GM18520 (cell line): ENCODE results near the gene IFITM5.
A peak's percentile ranks its signal among the peaks of the same experiment; 100 is the strongest.
"Not testable (repeated sequence)": the region's sequence is repeated elsewhere in the genome, so short reads cannot be mapped to it uniquely, and the experiment has no call there.

Experiments
- ATAC-seq: cut with Tn5 transposase; IDR thresholded peaks from one replicate; pipeline ENCODE4 v1.9.1; 2021; ENCODE audit not compliant: unreplicated experiment

The IFITM5 gene

DNA sequence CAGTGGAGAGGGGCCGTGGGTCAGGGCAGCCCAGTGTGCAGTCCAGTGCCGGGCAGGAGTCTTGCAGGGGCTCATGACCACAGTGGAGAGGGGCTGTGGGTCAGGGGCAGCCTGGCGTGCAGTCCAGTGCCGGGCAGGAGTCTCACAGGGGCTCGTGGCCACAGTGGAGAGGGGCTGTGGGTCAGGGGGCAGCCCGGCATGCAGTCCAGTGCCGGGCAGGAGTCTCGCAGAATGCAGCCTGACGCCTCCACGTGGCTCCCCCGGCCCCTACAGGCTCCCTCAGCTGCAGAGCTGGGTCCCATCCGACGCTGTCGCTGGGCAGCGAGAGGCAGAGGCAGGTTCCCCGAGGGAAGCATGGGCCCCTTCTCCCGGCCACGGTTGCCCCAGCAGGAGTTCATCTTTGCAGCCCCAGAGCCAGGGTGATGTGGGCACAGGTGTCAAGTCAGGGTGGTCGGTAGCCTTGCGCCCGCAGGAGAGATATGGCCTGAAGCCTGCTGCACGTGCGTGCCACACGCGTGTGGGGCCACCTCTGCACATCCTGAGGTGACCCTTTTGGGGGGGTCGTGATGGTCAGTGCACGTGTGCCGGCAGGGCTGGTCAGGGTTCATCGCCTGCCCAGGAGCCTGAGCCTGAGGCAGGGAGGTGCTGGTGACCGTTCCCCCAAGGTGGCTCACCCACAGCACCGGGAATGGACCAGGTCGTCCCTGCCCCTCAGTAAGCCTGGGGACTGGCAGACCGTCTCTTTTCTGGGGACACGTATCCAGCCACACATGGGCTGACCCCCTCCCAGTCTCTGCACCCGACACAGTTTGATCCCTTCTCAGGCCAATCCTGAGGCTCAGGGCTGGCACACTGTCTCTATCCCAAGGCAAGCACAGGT lies 2.9 kb downstream of the IFITM5 start:
- no peak for ATAC-seq

DNA sequence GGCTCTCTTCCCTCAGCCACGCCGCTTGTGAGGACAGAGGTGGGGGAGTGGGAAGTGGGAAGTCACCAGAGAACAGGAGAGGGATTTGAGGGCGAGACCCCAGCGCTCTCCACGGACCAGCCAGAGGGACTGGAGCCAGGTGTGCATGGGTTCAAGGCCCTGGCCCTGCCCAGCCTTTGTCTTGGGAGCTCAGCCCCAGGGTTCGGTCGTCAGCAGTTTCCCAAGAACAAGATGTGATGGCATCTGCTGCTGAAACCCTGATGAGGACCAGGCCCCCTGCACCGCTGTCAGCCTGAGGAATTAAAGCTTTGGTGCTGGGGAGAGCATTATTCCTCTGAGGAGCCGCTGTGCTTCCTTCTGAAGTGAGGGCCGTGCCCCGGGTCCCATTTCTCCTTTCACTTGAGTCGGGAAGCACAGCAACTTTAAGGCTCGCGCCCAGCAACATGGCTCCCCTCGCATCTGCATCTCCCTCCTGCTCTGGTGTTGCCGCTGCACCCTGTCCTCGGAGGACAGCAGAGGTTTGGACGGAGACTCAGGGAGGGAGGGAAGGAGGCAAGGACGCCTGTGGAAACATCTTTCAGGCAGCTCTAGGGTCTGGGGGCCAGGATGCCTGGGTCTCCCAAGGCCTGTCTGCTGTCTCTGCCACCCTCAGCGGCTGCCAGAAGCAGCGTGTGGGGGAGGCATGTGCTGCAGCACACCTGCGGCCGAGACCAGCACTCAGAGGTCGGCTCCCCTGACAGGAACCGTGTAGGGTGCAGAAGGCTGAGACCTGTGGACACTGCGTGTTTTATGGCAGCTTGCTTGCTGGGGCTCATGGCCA lies 3.8 kb downstream of the IFITM5 start:
- no peak for ATAC-seq

DNA sequence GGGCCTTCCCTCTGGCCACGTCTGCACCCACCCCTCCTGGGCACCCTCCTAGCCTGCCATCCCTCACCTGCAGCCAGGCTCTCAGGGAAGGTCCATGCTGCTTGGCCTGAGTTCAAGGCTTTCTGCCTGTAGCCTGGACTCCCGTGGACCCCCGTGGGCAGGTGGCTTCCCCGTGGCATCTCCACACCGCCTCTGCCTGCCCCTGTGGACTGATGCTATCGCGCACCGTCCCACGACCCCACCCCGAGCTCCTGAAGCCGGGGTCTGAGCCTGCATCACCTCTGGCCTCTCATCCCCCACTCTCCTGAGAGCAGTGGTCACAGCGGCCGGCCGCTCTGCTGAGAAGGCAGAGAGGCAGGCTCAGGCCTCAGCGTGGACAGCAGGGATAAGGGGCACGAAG lies 4.5 kb downstream of the IFITM5 start:
- ATAC-seq, result no peak

- ATAC-seq, result no peak
Observed at GRCh38 chr11:293852-294661, 5.3 kb downstream of the IFITM5 start.

DNA sequence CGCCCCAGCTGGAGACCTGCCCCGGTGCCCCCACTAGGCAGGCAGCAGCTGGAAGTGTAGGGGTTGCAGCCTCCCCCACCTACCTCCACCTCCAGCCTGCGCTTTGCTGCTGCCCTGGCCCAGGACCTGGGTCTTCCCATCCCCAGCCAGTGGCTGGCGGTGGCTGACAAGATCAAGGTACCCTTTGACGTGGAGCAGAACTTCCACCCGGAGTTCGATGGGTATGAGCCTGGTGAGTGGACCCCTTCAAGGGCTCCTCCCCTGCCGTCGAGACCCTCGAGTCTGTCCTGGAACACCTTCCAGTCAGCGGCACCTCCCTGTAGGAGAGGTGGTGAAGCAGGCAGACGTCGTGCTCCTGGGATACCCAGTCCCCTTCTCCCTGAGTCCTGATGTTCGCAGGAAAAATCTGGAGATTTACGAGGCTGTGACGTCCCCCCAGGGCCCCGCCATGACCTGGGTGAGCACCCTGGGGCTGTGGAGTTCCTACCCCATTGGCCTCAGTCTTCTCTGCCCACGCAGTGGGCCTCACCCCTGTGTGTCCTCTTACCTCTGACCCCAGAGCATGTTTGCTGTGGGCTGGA lies 6.0 kb downstream of the IFITM5 start:
- no peak for ATAC-seq

GRCh38 chr11:292211-293121 lies 6.9 kb downstream of the IFITM5 start:
- no peak for ATAC-seq

DNA sequence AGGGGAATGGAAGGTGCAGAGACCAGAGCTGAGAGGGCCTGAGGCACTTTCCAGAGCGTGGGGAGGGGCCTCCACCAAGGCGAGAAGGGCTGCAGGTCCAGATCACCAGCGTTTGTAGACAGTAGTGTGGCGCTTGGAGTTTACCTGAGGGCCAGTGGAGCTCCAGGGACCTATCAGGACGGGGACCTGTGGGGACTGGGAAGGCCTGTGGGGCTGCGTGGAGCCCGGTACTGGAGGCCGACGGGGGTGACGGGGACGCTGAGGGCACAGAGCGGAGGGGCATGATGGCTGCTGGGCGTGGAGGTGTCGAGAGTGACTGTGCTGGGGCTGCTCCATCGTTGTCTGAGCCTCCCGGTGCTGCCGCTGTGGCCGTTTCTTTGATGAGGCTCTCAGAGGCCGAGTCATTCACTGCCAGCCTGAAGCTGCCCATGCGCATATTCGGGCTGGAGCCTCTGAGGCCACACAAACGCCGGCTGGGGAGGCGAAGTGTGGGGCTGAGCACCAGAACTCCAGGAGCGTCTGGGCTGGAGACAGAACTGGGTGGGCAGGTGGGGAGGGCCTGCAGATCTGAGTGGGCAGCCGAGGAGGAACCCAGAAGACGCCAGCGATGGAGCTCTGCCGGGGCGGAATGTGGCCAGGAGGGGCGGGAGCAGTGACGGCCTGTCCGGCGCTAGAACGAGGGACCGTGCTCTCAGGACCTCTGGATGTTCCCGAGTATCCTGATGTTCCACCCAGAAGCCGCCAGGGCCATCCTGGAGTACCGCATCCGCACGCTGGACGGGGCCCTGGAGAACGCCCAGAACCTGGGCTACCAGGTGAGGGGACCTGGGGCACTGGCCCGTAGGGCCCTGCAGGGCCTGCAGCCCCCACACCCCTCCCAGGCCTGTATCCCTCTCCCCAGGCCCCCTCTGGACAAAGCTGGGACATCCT lies 7.8 kb downstream of the IFITM5 start:
- ATAC-seq, result no peak

DNA sequence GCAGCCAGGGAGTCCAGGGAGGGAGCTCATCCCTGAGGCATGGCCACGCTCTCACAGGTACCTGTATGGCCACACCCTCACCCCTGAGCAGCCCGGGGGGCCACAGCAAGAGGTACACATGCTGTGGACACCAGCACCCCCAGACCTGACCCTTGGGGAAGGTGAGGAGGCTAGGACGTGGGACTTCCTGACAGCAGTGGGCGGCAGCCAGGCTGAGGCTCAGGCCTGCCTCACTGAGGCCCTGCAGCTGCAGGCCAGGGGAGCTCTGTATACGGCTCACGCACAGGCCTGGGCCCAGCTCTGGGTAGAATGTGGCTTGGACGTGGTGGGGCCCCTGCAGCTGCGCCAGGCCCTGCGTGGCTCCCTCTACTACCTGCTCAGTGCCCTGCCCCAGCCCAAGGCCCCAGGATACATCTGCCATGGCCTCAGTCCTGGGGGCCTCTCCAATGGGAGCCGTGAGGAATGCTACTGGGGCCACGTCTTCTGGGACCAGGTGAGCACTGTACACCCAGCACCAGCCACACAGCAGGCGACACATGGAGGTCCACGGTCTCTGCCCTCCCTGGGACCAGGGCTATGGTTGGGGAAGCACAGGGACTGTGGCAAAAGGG lies 8.6 kb downstream of the IFITM5 start:
- no peak for ATAC-seq

DNA sequence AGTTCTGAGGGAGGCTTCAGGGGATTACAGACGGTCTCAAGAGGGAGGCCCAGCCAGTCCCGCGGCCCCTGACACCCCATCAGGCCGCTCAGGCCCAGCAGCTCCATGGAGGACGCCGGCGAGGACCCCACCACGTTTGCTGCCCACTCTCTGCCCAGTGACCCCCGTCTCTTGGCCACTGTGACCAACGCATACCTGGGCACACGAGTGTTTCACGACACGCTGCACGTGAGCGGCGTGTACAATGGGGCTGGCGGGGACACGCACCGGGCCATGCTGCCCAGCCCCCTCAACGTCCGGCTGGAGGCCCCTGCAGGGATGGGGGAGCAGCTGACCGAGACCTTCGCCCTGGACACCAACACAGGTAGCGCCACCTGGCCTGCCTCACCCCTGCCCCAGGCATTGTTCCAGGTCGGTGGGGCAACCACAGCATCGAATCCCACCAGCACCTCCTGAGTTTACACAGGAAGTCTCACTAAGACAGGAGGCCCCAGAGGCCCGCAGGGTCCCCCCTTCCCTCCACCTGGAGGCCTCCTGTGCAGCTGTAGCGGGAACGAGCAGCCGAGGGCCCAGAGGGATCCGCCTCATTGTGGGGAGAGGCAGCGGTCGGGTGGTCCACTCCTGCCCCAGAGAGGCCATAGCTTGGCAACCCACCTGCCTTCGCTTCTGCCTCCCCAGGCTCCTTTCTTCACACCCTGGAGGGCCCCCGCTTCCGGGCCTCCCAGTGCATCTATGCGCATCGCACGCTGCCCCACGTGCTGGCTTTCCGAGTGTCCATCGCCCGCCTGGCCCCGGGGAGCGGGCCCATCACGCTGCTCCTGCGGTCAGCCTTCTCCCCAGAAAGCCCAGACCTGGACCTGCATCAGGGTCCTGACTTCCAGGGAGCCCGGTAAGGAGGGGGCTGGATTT lies 9.4 kb downstream of the IFITM5 start:
- ATAC-seq, result no peak

DNA sequence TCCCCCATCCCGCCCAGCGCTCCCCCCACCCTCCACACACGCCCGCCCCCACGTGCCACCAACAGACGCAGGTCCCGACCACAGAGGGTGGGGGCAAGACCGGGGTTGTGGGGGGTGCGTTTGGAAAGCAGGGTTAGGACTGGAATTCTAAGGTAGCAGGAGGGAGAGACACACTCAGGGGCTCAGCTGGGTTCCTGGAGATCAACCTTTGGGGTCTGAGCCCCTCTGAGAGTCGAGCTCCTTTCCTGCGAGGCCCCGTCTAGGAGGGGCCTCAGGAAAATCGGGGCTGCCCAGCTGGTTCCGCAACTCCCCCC lies 10.0 kb downstream of the IFITM5 start:
- ATAC-seq, result no peak

DNA sequence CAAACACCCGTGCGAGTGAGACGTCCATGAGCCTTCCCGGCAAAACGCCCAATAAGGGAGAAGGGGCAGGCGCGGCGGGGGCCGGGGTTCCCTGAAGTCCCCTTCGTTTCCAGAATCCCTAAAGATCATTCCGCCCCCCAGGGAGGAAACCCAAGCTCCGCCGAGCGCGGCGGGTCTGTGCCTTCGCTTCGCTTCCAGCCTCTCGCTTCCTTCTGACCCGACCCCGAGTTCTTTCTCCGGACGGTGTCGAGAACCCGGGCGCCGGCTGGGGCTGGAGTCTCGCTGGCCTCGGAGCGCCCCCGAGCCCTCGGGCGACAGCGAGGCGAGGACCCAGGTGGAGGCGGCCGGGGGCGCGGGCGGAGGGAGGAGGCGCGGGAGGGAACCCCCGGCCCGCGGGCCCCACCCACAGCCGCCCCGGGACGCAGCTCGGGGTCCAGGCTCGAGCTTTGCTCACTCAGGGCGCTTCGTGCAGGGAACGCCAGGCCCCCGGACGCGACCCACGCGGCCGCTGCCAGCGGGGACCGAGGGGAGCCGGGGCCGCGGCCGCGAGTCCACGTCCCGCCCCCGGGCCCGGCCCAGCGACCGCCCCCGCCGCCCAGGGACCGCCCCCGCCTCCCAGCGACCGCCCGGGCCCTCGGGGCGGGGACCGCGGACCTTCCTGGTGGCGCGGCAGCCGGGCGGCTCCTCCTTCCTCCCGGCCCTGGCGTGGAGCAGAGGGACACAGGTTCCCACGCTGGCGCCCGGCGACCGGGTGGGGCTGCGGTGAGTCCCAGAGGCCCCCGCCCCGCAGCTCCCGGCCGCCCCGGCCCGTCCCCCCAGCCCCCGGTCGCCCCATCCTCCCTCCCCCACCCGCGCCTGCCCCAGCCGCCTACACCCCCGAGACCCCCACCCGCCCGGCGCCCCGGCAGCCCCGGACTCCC lies 10.6 kb downstream of the IFITM5 start, which contains the start of gene PGGHG:
Gene PGGHG, plus strand, starts transcription at position 649 of the 920 bp plus-strand sequence. CDS start 691 bp downstream, outside the sequence.
- ATAC-seq, result peak; percentile 47

GRCh38 chr11:287821-288477 lies 11.4 kb downstream of the IFITM5 start:
- ATAC-seq, result no peak

DNA sequence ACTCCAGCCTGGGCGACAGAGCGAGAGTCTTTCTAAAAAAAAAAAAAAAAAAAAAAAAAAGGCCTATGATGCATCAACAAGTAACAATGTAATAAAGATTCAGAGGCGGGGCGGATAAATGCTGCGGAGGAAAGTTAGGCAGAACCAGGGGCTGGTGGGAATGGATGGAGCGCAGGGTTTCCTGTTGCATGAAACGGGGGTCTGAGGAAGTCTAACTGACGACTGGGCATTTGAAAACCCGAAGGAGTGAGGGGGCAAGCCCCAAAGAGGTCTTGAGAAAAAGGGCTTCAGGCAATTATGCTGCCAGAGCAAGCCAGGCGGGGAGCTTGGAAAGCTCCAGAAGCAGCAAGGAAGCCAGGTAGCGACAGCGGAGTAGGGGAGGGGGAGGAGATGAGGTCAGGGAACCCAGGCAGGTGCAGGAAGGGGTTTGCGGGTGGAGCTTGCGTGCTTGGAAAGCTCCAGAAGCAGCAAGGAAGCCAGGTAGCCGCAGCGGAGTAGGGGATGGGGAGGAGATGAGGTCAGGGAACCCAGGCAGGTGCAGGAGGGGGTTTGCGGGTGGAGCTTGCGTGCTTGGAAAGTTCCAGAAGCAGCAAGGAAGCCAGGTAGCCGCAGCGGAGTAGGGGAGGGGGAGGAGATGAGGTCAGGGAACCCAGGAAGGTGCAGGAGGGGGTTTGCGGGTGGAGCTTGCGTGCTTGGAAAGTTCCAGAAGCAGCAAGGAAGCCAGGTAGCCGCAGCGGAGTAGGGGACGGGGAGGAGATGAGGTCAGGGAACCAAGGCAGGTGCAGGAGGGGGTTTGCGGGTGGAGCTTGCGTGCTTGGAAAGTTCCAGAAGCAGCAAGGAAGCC lies 12.1 kb downstream of the IFITM5 start:
- not testable (repeated sequence) for ATAC-seq

- no peak for ATAC-seq
Observed at GRCh38 chr11:285894-286220, 13.5 kb downstream of the IFITM5 start.
